GM21717 (cell line): Measurements from ENCODE around the gene EMC10.

Experiments used
- ATAC-seq: cut with Tn5 transposase; IDR thresholded peaks from one replicate; pipeline ENCODE4 v1.9.1; 2021; ENCODE audit warnings: mild to moderate bottlenecking, moderate library complexity; ENCODE audit not compliant: unreplicated experiment

The EMC10 gene

DNA sequence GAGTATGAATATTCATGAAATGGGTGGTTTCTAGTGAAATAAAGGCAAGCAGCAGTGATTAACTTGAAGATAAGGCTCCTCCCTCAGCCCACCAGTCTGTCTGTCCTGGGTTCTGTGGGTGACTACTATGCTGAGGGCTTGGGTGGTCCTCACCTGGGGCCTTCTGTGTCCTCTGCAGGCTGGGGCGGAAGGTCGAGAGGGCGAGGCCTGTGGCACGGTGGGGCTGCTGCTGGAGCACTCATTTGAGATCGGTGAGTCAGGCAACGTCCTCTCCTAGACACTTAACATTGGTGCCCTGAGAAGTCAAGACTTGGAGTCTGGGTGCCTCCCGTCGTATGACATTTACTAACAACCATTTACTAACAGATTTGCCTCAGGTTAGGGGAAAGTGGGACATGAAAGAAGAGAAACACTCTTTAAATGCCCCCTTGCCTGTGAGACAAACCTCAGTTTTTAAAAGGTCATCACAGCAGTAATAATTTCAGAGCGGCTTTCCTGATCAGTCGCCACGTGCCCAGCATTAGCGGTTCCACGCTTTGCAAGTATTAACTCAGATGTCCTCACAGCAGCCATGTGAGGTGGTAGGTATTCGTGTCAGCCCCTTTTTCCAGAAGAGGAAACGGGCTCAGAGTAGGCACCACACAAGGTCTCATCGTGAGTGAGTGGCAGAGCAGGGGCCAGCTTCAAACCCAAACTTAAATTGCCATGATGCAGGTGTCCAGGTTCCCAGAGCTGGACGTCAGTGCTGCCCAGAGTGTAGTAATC, 1.6 kb downstream of the EMC10 start:
- no peak for ATAC-seq

DNA sequence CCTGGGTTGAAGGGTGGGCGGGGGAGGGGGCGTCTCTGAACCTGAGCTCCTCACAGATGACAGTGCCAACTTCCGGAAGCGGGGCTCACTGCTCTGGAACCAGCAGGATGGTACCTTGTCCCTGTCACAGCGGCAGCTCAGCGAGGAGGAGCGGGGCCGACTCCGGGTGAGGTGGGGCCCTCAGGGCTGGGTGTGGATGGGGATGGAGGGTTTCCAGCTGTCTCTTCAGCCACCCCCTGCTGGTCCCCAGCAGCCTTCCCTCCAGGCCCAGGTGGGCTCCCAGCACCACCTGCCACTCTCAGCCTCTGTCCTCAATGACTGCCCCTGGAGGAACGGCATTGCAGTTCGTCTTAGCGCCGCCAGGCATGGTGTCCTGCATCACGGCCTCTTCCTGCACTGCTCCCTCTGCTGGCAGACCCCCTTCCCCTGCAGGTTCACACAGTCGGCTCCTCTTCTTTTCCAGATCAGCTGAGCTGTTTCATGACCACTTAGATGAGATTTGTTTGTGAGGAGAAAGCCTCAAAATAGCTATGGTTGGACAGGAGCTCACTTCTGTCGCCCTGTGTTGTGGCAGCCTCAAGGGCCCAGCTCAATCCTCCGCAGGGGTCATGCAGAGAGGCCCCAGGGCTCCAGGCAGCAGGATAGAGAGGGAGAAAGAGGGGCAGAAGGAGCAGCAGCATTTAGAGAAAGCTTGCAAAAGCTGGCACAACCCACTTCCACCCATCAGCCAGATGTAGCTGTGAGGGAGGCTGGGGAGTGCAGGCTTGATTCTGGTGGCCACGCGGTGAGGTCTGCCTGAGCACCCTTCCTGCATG, 2.8 kb downstream of the EMC10 start:
- no peak for ATAC-seq

DNA sequence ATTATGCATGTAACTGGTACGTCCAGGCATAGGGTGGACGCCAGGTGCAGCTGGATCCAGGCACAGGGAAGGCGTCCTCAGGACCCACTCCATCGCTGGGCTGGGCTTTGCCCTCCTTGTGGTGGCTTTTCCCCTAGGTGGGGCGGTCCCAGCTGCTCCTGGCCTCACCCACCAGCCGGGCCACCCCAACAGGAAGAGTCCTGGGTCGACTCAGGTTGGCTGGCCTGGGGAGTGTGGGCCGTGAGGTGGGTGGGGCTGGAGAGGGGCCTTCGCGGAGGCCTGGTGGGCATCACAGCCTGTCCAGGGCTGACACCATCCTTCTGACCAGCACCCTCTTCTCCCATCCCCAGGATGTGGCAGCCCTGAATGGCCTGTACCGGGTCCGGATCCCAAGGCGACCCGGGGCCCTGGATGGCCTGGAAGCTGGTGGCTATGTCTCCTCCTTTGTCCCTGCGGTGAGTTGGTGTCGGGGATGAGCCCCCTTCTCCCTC, 3.5 kb downstream of the EMC10 start:
- no peak for ATAC-seq

DNA sequence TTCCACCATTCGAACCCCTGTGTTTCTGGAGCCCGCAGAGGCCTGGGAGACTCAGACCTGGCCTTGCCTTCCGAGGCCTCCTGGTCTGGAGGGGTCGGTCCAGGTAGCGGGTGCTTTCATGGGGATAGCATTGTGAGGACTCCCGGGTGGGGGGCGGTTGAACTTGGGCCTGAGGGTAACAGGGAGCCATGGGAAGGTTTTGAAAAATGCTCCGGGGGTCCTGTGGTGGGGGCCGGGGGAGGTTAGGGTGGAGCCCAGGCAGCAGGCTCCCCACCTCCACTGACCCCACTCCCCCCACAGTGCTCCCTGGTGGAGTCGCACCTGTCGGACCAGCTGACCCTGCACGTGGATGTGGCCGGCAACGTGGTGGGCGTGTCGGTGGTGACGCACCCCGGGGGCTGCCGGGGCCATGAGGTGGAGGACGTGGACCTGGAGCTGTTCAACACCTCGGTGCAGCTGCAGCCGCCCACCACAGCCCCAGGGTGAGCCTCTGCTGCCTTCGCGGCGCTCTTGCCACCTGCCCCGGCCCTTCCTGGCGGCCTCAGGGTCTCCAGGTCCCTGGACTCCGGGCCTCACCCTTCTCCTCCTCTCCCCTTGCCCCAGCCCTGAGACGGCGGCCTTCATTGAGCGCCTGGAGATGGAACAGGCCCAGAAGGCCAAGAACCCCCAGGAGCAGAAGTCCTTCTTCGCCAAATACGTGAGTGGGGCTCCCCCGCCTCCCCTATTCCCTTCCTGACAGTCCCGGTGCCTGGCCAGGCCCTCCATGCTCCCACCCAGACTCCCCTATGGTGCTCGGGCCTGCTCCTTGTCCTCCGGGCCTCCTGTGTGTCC, 4.2 kb downstream of the EMC10 start:
- ATAC-seq, result no peak

DNA sequence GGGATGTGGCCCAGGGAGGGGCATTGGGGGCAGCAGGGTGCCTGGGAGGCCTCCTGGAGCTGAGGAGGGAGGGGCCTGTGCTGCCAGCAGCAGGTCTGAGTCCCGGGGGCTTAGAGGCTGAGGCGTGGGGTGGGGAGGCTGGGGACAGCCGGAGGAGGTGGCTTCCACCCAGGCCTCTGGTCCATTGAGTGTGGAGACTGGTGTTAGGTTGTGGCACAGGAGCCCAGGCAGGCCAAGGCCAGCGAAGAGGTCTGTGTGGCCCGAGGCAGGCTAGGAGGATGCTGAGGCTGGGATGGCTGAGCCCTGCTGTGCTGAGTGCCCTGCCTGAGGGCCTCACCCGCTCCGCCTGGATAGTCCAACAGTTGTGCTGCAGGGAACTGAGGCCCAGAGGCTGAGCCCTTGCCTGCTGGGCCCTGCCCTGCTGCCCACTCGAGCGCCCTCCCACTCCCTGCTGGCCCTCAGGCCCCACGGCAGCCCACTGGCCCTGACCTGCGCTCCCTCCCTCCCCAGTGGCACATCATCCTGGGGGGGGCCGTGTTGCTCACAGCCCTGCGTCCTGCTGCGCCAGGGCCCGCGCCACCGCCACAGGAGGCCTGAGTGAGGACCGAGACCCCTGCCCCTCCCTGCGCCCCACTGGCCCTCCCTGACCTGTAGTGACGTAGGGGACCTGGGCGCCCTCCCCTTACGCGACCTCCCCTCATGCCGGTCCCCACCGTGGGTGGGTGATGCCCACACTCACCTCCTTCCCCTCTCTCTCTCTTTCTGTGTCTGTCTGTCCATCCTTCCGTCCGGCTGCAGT, 5.2 kb downstream of the EMC10 start:
- no peak for ATAC-seq

DNA sequence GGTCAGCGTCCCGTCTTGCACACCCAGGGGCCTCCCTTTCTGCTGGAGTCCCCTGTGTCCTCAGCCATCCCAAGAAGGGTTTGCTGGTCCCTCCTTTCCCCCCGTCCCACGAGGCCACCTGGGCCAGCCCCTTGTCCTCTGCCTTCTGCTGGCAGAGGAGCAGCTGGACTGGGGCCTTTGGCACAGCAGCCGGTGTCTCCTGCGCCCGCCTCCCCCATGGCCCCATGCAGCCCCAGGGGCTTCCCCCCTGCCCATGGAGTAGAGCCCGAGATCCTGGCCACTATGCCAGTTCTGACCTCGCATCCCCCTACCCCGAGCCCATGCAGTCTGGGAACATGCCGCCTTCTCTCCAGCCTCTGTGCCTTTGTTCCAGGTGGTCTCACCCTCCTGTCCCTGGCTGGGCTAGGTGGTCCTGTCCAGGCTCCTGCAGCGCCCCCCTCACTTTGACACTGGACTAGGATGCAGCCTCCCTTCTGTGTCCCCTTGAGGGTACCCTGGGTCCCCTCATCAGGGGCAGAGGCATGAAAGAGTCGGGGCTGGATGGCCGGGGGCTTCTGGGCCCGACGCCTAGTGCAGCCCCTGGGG, 6.1 kb downstream of the EMC10 start:
- ATAC-seq, result no peak

DNA sequence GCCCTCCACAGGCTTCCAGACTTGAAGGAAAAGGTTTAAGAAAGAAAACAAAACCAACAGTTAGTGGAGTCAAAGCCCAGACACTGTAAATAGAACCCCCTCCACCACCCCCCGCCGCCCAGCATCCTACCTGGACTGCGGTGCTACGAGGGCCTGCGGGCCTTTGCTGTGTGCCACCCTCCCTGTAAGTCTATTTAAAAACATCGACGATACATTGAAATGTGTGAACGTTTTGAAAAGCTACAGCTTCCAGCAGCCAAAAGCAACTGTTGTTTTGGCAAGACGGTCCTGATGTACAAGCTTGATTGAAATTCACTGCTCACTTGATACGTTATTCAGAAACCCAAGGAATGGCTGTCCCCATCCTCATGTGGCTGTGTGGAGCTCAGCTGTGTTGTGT, 6.6 kb downstream of the EMC10 start:
- ATAC-seq, result no peak

DNA sequence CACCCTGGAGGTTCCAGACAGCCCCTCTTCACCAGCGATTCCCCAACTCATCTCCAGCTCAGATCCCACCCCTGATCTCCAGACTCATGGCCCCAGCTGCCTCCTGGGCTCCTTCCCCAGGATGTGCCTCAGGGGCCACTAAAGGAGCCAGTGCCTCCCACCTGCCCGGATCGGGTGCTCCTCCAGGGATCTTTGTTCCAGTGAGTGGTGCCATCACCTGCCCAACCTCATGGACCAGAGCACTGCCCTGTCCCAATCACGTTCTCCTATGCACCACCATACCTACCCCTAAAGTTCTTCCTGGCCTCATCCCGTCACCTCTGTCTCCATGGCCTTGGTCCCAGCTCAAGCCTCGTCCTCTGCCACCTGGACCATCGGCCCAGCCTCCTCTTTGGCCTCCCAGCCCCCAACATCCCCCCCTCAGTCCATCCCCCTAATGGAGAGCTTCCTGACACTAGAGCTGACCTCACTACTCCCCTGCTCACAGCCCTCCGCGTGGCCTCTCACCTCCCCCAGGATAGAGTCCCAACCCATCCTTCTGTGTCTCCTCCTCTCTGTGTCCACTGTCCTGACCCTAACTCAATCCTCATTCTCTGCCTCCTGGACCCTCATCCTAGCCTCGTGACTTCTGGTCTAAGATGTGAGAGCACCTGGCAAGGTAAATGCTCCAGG, 9.1 kb downstream of the EMC10 start:
- ATAC-seq, result no peak

DNA sequence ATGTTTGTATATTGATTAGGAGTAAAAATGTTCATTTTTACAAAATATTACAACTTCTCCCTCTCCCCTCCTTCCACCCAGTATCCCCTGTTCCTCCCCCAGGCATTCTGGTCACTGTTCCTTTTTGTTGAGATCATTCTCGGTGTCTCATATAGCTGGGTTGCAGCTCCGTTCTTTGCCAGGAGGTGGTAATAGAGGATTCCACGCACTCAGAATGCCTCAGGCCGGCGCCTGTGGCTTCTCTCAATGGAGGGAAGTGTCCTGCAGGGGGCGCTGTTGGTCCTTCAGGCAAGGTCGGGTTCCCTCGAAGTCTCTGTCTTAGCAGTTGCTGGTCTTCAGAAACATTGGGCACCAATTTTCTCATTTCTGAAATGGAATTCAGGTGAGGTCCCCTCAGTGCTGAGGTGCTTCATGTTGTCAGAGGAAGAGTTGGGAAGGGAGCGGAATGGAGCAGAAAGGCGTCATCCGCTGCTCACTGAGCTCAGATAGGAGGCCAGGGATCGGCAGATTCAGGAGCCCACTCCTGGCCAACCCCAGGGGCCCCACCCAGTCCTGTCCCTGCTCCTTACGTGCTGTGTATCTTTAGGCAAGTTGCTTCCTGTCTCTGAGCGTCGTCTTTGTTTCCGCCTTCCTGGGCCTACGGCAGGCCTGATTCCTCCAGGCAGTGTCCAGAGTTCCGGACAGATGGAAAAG, 10.7 kb downstream of the EMC10 start:
- ATAC-seq, result no peak

DNA sequence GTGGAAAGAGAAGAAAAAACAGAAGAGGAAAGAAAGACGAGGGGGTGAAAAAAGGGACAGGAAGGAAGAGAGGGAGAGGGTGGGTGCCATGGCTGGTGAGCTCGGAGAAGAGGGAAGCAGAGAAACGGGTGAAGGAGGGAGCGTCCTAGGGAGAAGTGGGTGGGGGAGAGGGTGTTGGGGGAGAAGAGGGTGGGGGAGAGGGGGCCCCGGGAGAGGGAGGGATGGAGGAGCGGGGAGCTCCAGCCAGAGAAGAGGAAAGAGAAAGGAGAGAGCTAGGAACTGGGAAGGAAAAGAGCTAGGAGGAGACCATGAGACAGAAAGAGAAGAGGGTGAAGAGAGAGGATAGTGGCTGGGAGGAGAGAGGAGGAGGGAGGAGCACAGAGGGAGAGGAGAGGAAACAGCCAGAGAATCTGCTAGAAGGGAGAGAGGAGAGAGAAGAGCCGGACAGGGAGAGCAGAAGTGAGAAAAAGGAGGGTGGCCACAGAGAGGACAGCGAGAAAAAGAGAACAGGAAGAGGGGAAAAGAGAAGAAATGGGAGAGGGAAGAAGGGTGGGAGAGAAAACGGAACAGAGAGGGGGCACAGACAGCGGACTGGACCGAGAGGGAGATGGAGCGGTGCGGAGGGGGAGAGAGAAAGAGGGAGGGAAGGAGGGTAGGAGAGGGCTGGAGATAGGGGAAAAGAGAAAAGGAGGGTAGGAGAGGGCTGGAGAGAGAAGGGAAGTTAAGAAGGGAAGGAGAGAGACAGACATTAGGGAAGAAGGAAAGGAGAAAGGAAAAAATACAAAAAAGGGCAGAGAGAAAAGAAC, 12.3 kb downstream of the EMC10 start:
- ATAC-seq, result no peak

DNA sequence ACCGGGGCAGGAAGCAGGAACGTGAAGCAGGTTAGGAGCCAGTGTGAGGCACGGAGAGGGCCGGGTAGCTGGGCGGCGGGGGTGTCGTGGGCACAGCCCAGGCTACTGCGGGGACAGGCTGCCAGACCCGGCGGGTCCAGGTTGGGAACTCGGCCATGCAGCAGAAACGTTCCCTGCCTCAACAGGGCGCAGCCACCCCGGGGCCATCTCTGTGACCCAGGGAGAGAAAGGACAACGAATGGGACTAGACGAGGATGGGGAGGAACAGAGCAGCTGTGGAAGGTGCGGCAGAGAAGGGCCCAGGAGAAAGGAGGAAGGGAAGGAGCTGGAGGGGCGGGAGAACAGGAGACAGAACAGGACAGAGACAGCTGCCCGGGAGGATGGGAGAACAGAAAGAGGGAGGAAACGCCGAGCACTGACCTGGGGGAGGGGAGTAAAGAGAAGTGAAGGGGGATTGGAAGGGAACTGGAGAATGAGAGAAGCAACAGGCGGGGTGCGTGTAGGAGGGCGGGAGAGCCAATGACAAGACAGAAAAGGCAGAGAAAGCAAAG, 13.2 kb downstream of the EMC10 start:
- ATAC-seq, result no peak

DNA sequence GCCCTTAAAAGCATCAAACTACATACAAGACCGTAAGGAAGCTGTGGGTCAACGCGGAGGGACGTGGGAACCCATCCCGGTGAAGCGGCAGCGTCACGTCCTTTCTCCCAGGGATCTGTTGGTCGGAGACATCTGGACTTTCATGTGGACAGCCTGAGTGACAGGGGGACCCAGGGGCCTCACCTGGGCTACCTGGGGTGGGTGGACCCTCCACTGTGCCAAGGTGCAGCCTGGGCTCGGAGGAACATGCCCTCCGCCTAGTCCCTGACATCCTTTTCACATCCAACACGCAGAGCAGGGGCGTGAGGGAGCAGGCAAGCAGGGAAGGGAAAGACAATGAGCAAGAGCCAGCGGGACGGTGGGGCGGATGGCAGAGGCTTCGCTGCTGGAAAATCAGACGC, 14.1 kb downstream of the EMC10 start:
- ATAC-seq, result no peak

DNA sequence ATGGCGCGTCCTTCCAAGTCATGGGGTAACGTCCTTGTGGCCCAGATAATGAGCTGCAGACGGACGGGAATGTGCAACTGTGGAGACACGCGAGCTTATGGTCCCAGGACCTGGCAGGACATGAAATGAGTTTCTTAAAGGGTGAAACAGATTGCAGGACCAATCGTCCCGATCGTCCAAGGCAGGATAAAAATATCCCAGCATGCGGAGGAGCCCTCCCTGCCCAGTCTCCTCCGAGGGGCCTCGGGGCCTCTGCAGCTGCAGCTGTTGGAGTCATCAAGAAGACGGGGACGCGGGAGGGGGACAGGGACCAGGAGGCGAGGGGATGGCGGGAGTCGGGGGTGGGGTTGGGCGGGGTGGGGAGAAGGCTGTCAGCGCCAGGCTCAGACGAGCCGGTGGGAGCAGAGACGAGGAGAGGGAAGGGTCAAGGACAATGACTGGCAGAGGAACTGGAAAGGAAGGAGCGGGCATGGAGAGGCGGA, 14.7 kb downstream of the EMC10 start:
- no peak for ATAC-seq

DNA sequence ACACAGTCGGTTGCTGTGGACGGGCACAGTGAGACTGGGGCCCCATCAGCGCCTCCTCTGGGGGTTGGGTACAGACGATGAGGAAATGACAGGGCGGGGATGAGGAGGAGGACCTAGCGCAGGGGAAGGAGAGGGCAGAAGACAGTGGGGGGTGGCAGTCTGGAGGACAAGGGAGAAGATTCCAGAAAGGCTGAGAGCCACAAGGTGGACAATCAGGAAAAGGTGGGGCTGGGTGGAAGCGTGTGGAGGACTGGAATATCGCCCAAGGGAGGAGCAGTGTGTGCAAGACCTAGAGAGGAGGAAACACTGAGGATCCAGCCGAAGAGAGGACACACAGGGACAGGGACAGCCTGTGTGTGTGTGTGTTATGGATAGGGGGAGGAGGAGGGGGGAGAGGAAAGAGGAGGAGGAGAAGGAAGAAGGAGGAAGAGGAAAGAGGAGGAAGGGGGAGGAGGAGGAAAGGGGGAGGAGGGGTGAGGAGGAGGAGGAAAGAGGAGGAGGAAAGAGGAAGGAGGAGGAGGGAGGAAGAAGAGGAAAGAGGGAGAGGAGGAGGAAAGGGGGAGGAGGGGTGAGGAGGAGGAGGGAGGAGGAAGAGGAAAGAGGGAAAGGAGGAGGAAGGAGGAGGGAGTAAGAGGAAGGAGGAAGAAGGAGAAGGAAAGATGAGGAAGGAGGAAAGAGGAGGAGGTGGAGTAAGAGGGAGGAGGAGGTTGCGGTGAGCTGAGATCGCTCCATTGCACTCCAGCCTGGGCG, 16.2 kb downstream of the EMC10 start:
- ATAC-seq, result no peak

DNA sequence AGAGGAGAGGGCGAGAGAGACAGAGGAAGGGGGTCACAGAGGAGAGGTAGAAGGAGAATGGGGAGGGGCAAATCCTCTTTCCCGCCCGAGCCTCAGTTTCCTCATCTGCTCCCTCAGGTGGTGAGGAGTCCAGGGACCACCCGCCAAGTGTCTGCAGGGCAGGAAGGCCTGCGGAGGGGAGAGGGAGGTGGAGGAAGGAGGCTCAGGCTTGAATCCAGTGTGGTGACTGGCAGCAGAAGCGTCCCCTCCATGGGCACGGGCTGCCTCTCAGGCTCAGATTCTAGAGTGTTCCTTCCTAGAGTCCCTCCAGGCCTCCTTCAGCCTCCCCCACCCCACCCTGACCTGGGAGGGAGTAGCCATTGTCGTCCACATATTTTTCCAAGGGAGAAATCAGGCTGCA, 16.9 kb downstream of the EMC10 start:
- ATAC-seq, result no peak

DNA sequence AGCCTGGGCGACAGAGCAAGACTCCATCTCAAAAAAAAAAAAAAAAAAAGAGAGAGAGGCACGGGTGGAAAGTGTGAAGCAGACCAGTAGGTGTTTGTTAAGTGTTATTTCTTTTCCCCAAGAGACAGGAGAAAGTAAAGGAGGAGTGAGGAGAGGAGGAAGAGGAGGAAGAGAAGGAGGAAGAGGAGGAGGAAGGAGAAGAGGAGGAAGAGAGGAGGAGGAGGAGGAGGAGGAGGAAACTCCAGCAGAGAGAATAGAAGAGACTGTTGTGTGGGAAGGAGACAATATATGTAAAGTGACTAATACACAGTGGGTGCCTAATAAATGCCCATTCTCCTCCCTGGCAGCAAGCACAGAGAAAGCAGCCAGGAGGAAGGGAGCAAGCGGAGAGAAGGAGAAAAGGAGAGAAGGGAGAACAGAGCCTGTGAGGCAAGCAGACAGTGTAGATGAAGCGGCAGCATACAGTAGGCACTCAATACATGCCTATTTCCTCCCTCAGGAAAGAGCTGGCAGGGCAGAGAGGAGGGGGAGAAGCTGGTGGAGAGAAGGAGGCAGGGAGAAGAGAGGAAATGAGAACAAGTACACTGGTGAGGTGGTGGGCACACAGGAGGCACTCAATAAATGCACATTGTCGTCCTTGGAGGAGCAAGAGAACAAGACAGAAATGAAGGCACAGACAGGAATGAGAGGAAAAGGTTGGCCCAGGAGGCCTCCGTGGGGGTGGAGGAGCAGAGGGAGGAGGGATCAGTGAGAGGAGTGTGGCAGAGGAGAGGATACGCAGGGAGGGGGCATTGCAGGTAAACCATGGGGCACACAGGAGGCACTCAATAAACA, 18.1 kb downstream of the EMC10 start:
- no peak for ATAC-seq
